ENCODE measurements around the gene C1QTNF4. TPM values are rescaled to one million over a fixed set of nuclear protein-coding genes. Genes with fewer than 3 reads are reported as not detected.
"Not testable (repeated sequence)": the region's sequence is repeated elsewhere in the genome, so short reads cannot be mapped to it uniquely, and the experiment has no call there.

C1QTNF4 gene
- 1 to 10 TPM; 1.3 to 7.6 (median 1.6) TPM for polyA plus RNA-seq
- long read RNA-seq, donor 1, partial matches to known transcripts: 0 of 1 reads
- long read RNA-seq, donor 1, other reads (novel, unspliced or antisense): 0 of 1 reads
- long read RNA-seq, donor 2, partial matches to known transcripts: 0 of 2 reads
- long read RNA-seq, donor 2, other reads (novel, unspliced or antisense): 0 of 2 reads
- long read RNA-seq, donor 3, partial matches to known transcripts: 0 of 1 reads
- long read RNA-seq, donor 3, other reads (novel, unspliced or antisense): 0 of 1 reads
- long read RNA-seq, donor 4: 0 reads
- long read RNA-seq, donor 5: 0 reads
- long read RNA-seq, donor 6: 0 reads
- long read RNA-seq, donor 7: 0 reads
- long read RNA-seq, donor 8, partial matches to known transcripts: 8 of 9 reads
- long read RNA-seq, donor 8, other reads (novel, unspliced or antisense): 0 of 9 reads
- long read RNA-seq, donor 9: 0 reads
- long read RNA-seq, donor 10, transcript C1QTNF4-201 (2 exons, 1,664 nt): major isoform, 7 of 7 reads
- long read RNA-seq, donor 10, partial matches to known transcripts: 0 of 7 reads
- long read RNA-seq, donor 10, other reads (novel, unspliced or antisense): 0 of 7 reads

GRCh38 chr11:47593934-47594855 is at the start of gene C1QTNF4:
TSS of gene C1QTNF4 (minus strand) at chr11:47594411. CDS start at chr11:47590810, 3,601 bp downstream.
- WGBS, 3 donors: 3 to 4% (median 4%) methylated on average over 43 to 48 of the region's 48 CpGs
- FAIRE-seq (no peak), DNase-seq (peak in 1 of 2 donors; percentile 28)
- Histone ChIP-seq H3K4me3 (ENCODE audit: low read depth in 1 of 3, low read length in 3 of 3) (peak within 1 kb of the TSS in 2 of 3 donors; percentile 26 to 29), H3K9me3 (ENCODE audit: control insufficient read depth in 2 of 2, insufficient read depth in 1 of 2, low read depth in 1 of 2, low read length in 1 of 2) (no peaks in the 10 kb centered on the region), H3K36me3 (ENCODE audit: control insufficient read depth in 3 of 3, insufficient read depth in 2 of 3, low read depth in 1 of 3, low read length in 3 of 3) (no peaks in the 10 kb centered on the region), H3K27ac (ENCODE audit: low read depth in 1 of 3, low read length in 2 of 3) (no peak within 1 kb of the TSS), H3K4me1 (ENCODE audit: control insufficient read depth in 3 of 3, insufficient read depth in 2 of 3, low read depth in 1 of 3, low read length in 2 of 3) (peaks cover 0 to 11% (median 0%) of the 10 kb centered on the region in 3 donors), H3K27me3 (ENCODE audit: control insufficient read depth in 3 of 3, insufficient read depth in 3 of 3, low read length in 3 of 3) (peaks cover 0 to 40% (median 10%) of the 10 kb centered on the region in 3 donors)

DNA sequence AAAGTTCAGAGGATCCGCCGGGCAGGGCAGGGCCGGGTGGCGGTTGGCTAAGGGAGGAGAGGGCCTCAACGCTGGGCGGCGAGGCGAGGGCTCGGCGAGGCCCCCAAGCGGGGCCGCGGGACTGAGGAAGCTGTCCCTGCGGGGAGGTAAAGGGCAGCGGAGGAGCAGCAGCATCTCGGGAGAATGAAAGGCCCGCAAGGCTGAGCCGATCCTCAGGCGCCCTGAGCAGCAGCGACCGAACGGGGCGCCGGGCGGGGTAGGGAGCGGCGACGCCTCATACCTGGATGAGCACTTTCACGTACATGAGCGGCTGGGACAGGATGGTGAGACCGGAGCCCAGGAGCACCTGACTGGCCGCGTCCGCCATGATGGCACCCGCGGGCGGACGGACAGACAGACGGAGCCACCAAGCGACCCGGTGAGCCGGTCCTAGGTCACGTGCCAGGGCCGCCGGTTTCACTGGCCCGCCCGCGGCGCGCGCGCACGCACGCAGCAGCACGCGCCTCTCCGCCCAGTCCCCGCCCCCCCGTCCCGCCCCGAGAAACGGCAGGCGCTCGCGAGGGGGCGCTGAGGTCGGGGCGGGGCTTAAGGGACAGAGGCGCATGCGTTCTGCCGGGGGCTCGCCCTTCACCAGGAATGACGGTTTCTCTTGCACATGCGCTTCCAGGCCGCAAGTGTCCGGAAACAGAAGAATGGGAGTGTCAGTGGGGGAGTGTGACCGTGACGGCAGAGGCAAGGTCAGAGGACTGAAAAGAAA is 48.1 kb upstream of the C1QTNF4 start, which contains the start of gene MTCH2:
MTCH2 (minus strand) TSS at position 461 of the 757 bp plus-strand sequence; CDS start at position 367, 94 bp downstream.
- DNase-seq (peak; percentile 98 to 99), FAIRE-seq (no peak)
- Histone ChIP-seq H3K4me1 (ENCODE audit: control insufficient read depth in 3 of 3, insufficient read depth in 2 of 3, low read depth in 1 of 3, low read length in 2 of 3) (peaks cover 0 to 6% (median 0%) of the 10 kb centered on the region in 3 donors), H3K27ac (ENCODE audit: low read depth in 1 of 3, low read length in 2 of 3) (peak within 1 kb of the TSS; percentile 95 to 98 (median 97)), H3K9me3 (ENCODE audit: control insufficient read depth in 2 of 2, insufficient read depth in 1 of 2, low read depth in 1 of 2, low read length in 1 of 2) (no peaks in the 10 kb centered on the region), H3K4me3 (ENCODE audit: low read depth in 1 of 3, low read length in 3 of 3) (peak within 1 kb of the TSS; percentile 77 to 88 (median 88)), H3K27me3 (ENCODE audit: control insufficient read depth in 3 of 3, insufficient read depth in 3 of 3, low read length in 3 of 3) (no peaks in the 10 kb centered on the region), H3K36me3 (ENCODE audit: control insufficient read depth in 3 of 3, insufficient read depth in 2 of 3, low read depth in 1 of 3, low read length in 3 of 3) (peaks cover 0 to 10% (median 2%) of the 10 kb centered on the region in 3 donors)
- 1% methylated on average over 57 to 78 of the region's 78 CpGs for WGBS, 3 donors

DNA sequence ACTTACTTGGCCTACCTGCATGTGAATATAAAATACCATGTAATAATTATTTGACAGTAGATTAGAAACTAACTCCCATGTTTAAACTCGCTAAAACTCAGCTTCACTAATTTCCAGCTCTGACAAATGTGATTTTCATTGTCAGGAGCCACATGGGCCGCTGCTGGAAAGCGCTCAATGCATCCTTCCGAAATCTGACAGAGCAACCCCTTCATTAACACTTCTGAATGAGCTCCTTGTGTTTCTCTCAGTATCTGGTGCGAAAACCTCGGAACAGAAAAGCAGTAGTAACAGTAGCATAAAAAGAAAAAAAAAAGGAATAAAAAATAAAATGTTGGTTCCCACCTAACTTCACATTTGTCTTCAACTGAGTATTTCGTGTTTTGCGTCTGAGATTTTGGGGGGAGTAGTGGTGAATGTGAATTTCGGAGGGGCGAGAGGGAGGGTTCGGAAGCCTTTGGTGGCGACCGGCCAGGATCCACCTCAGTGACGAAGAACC is 47.4 kb upstream of the C1QTNF4 start:
- peak in 1 of 2 donors; percentile 13 for DNase-seq
- FAIRE-seq: no peak
- H3K27me3 ChIP-seq (ENCODE audit: control insufficient read depth in 3 of 3, insufficient read depth in 3 of 3, low read length in 3 of 3): no peaks in the 10 kb centered on the region
- peaks cover 0 to 15% (median 2%) of the 10 kb centered on the region in 3 donors for H3K36me3 ChIP-seq (ENCODE audit: control insufficient read depth in 3 of 3, insufficient read depth in 2 of 3, low read depth in 1 of 3, low read length in 3 of 3)
- peak overlapping the region; percentile 77 to 88 (median 88) for H3K4me3 ChIP-seq (ENCODE audit: low read depth in 1 of 3, low read length in 3 of 3)
- no peaks in the 10 kb centered on the region for H3K9me3 ChIP-seq (ENCODE audit: control insufficient read depth in 2 of 2, insufficient read depth in 1 of 2, low read depth in 1 of 2, low read length in 1 of 2)
- H3K27ac ChIP-seq (ENCODE audit: low read depth in 1 of 3, low read length in 2 of 3): peak overlapping the region; percentile 95 to 98 (median 97)
- peaks cover 0 to 6% (median 0%) of the 10 kb centered on the region in 3 donors for H3K4me1 ChIP-seq (ENCODE audit: control insufficient read depth in 3 of 3, insufficient read depth in 2 of 3, low read depth in 1 of 3, low read length in 2 of 3)
- 2 to 6% (median 5%) methylated on average over 14 of the region's 14 CpGs for WGBS, 3 donors

DNA sequence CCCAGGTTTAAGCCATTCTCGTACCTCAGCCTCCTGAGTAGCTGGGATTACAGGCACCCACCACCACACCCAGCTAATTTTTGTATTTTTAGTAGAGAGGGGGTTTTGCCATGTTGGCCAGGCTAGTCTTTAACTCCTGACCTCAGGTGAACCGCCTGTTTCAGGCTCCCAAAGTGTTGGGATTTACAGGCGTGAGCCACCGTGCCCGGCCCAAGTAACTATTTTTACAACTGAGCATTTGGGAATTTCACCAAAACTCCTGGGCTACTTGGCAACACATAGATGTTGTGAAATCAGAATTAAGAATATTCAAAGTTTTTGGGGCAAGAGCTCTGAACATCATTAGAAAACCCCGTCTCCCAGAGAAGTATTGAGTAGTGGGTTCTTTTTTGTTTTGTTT is 46.3 kb upstream of the C1QTNF4 start:
- H3K4me1 ChIP-seq (ENCODE audit: control insufficient read depth in 3 of 3, insufficient read depth in 2 of 3, low read depth in 1 of 3, low read length in 2 of 3); H3K27ac ChIP-seq (ENCODE audit: low read depth in 1 of 3, low read length in 2 of 3); FAIRE-seq; H3K4me3 ChIP-seq (ENCODE audit: low read depth in 1 of 3, low read length in 3 of 3); DNase-seq; H3K9me3 ChIP-seq (ENCODE audit: control insufficient read depth in 2 of 2, insufficient read depth in 1 of 2, low read depth in 1 of 2, low read length in 1 of 2); H3K27me3 ChIP-seq (ENCODE audit: control insufficient read depth in 3 of 3, insufficient read depth in 3 of 3, low read length in 3 of 3): not testable (repeated sequence)
- peaks cover 3 to 25% (median 5%) of the 10 kb centered on the region in 3 donors for H3K36me3 ChIP-seq (ENCODE audit: control insufficient read depth in 3 of 3, insufficient read depth in 2 of 3, low read depth in 1 of 3, low read length in 3 of 3)
- WGBS, 3 donors: 90 to 93% (median 91%) methylated on average over 6 of the region's 6 CpGs

GRCh38 chr11:47636331-47636730 is 42.1 kb upstream of the C1QTNF4 start:
- WGBS, 3 donors: 87 to 98% (median 97%) methylated on average over 11 of the region's 11 CpGs
- not testable (repeated sequence) for H3K4me3 ChIP-seq (ENCODE audit: low read depth in 1 of 3, low read length in 3 of 3); H3K27ac ChIP-seq (ENCODE audit: low read depth in 1 of 3, low read length in 2 of 3); H3K4me1 ChIP-seq (ENCODE audit: control insufficient read depth in 3 of 3, insufficient read depth in 2 of 3, low read depth in 1 of 3, low read length in 2 of 3); FAIRE-seq; DNase-seq; H3K9me3 ChIP-seq (ENCODE audit: control insufficient read depth in 2 of 2, insufficient read depth in 1 of 2, low read depth in 1 of 2, low read length in 1 of 2); H3K27me3 ChIP-seq (ENCODE audit: control insufficient read depth in 3 of 3, insufficient read depth in 3 of 3, low read length in 3 of 3)
- H3K36me3 ChIP-seq (ENCODE audit: control insufficient read depth in 3 of 3, insufficient read depth in 2 of 3, low read depth in 1 of 3, low read length in 3 of 3): peaks cover 3 to 49% (median 11%) of the 10 kb centered on the region in 3 donors

DNA sequence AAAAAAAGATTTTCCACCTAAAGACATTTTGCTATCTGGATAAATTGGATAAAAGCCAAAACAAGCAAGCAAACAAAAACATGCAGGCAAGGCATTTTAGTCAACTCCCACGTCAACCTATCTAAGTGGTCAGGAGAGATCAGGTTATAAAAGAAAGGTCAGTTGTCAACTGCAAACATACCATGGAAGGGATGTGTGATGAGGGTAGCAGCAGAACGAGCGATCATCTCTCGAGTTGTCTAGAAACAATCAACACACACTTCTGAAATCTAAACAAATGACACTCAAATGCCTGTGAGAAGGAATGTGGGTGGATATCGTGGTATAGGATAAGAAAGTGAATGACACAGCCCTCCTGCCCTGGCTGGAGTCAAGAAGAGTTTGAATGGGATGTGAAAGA is 37.3 kb upstream of the C1QTNF4 start:
- WGBS, 3 donors: 76 to 83% (median 82%) methylated on average over 5 of the region's 5 CpGs
- no peak for FAIRE-seq
- Histone ChIP-seq H3K27me3 (ENCODE audit: control insufficient read depth in 3 of 3, insufficient read depth in 3 of 3, low read length in 3 of 3) (no peaks in the 10 kb centered on the region), H3K36me3 (ENCODE audit: control insufficient read depth in 3 of 3, insufficient read depth in 2 of 3, low read depth in 1 of 3, low read length in 3 of 3) (peaks cover 11 to 59% (median 20%) of the 10 kb centered on the region in 3 donors), H3K9me3 (ENCODE audit: control insufficient read depth in 2 of 2, insufficient read depth in 1 of 2, low read depth in 1 of 2, low read length in 1 of 2) (no peaks in the 10 kb centered on the region), H3K4me3 (ENCODE audit: low read depth in 1 of 3, low read length in 3 of 3) (no peak overlapping the region), H3K27ac (ENCODE audit: low read depth in 1 of 3, low read length in 2 of 3) (no peak overlapping the region), H3K4me1 (ENCODE audit: control insufficient read depth in 3 of 3, insufficient read depth in 2 of 3, low read depth in 1 of 3, low read length in 2 of 3) (no peaks in the 10 kb centered on the region)
- DNase-seq: no peak

GRCh38 chr11:47628026-47628425 is 33.8 kb upstream of the C1QTNF4 start:
- WGBS, 3 donors: 68 to 80% (median 77%) methylated on average over 4 of the region's 4 CpGs
- Histone ChIP-seq H3K27ac (ENCODE audit: low read depth in 1 of 3, low read length in 2 of 3) (no peak overlapping the region), H3K4me1 (ENCODE audit: control insufficient read depth in 3 of 3, insufficient read depth in 2 of 3, low read depth in 1 of 3, low read length in 2 of 3) (no peaks in the 10 kb centered on the region), H3K4me3 (ENCODE audit: low read depth in 1 of 3, low read length in 3 of 3) (no peak overlapping the region), H3K27me3 (ENCODE audit: control insufficient read depth in 3 of 3, insufficient read depth in 3 of 3, low read length in 3 of 3) (no peaks in the 10 kb centered on the region), H3K36me3 (ENCODE audit: control insufficient read depth in 3 of 3, insufficient read depth in 2 of 3, low read depth in 1 of 3, low read length in 3 of 3) (peaks cover 14 to 62% (median 28%) of the 10 kb centered on the region in 3 donors), H3K9me3 (ENCODE audit: control insufficient read depth in 2 of 2, insufficient read depth in 1 of 2, low read depth in 1 of 2, low read length in 1 of 2) (no peaks in the 10 kb centered on the region)
- no peak for FAIRE-seq
- DNase-seq: peak in 1 of 2 donors; percentile 46
